T-helper 2 cell treated with Interferon-gamma antibody and Interleukin-4, amounts not matched to agents 5 μg/mL and 100 μg/mL, for 36 hours (primary cell): ENCODE results near the gene CCDC92B.
"Not testable (repeated sequence)": the region's sequence is repeated elsewhere in the genome, so short reads cannot be mapped to it uniquely, and the experiment has no call there.

ENCODE experiments used
- DNase-seq: peaks from one replicate; pipeline ENCODE4 v3.0.0; 2021; ENCODE audit warnings: low spot score
- H3K27ac Mint-ChIP-seq: one replicate; pipeline ENCODE4 v1.8.0; 2021; ENCODE audit warnings: mild to moderate bottlenecking, mixed read lengths
- H3K27me3 Mint-ChIP-seq: one replicate; pipeline ENCODE4 v1.8.0; 2021; ENCODE audit warnings: low read depth, mixed read lengths
- H3K36me3 Mint-ChIP-seq: one replicate; pipeline ENCODE4 v1.8.0; 2021; ENCODE audit warnings: low read depth, mixed read lengths
- H3K4me1 Mint-ChIP-seq: one replicate; pipeline ENCODE4 v1.8.0; 2021; ENCODE audit warnings: low read depth, mixed read lengths
- H3K4me3 Mint-ChIP-seq: one replicate; pipeline ENCODE4 v1.8.0; 2022; ENCODE audit warnings: mild to moderate bottlenecking, moderate library complexity, mixed read lengths
- H3K9me3 Mint-ChIP-seq: one replicate; pipeline ENCODE4 v1.8.0; 2021; ENCODE audit warnings: mixed read lengths

CCDC92B gene

DNA sequence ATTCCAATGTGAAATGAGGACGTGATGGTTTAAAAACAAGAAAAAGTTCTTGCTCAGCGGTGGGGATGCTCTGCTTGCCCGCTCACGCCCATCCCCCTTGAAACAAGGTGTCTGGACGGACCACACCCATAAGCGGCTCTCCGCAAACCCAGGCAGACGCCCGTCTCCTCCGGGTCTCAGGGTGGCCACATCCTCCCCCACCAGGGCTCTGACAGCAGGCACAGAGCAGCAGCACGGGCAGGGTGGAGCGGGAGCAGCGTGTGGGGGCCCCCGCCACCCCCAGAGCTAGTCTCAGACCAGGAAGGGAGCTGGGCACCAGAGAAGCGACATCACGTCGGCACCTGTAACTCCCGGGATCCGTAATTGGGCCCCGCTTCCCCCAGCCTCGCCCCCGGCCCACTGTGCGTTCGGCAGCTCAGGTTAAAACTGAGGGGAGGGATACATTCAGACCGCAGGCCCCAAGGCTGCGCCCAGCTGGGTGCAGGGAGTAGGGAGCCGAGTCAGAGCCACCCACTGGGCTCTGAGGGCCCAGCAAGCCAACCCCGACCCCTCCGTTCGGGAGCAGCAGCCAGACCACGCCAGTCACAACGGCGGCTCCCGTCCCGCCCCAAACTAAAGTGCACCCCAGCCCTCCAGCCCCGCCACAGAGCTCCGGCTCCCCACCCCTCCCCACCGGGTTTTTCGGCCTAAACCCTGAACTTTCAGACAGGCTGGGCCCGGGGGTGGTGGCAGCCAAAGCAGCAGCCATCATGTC lies 59.9 kb downstream of the CCDC92B start:
- no peaks in the 10 kb centered on the region for H3K27me3 Mint-ChIP-seq
- H3K4me3 Mint-ChIP-seq, result no peak overlapping the region

DNA sequence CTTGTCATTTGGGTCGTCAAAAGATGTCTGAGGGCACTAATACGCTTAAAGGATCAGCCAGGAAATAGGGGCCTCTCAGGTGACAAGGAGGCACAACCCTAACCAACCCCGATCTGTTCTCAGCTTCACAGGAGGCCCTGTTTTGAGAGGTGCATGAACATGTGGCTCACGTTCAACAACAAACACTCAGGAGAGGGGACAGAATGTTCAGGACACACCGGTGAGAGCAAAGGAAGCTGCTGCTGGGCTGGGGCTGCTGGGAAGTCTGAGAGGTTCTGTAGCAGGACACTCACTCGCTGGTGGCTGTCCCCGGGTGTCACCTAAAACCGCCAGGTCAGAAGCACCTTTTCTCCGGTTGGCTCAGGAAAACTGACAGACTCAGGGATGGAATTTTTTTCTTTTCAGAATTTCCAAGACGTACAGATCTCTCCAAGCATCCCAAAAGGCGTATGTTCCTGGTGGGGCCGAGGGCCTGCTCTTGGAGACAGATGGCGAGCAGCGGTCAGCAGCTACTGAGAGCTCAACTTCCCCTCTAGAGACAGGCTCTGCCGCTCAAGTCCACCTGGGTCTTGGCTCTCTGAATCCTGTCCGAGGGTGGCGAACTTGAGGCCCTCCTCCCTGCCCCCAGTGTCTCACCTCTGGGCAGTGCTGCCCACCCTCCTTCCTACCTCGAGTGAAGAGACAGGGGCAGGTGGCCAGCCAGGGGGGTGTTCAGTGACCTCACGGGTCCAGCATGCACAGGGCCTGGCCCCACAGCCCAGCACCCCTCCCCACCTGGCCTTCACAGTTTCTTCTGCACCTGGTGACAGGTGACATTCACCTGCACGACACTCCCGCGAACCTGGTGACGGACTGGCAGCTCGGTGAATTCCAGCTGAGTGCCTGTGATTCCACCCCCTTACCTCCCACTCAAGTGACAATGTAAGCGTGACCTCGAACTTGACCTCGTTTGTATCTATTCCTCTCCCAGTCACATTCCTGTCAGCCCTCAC lies 60.8 kb downstream of the CCDC92B start:
- H3K4me3 Mint-ChIP-seq, result no peak overlapping the region
- no peaks in the 10 kb centered on the region for H3K9me3 Mint-ChIP-seq
- no peak overlapping the region for H3K27ac Mint-ChIP-seq
- no peaks in the 10 kb centered on the region for H3K4me1 Mint-ChIP-seq
- peaks cover 13% of the 10 kb centered on the region for H3K36me3 Mint-ChIP-seq
- no peak for DNase-seq
- H3K27me3 Mint-ChIP-seq, result no peaks in the 10 kb centered on the region

More for the DNA sequence above, 59.9 kb downstream of the CCDC92B start:
- no peak for DNase-seq
- no peaks in the 10 kb centered on the region for H3K4me1 Mint-ChIP-seq
- H3K9me3 Mint-ChIP-seq, result no peaks in the 10 kb centered on the region
- peaks cover 5% of the 10 kb centered on the region for H3K36me3 Mint-ChIP-seq
- H3K27ac Mint-ChIP-seq, result no peak overlapping the region

DNA sequence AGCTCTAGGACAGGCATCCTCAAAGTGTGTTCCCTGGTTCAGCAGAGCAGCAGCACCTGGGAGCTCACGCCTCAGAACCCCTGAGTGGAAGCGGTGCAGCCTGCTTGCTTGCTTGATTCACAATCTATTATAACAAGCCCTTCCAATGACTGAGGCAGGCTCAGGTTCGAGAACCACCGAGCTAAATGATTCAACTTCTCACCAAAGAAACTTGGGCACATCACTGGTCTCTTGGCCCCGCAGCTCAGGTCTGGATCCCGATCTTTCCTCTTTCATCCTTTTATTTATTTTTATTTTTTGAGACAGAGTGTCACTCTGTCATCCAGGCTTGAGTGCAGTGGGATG lies 62.4 kb downstream of the CCDC92B start:
- H3K27me3 Mint-ChIP-seq, result no peaks in the 10 kb centered on the region
- no peak overlapping the region for H3K4me3 Mint-ChIP-seq
- H3K4me1 Mint-ChIP-seq, result no peaks in the 10 kb centered on the region
- H3K9me3 Mint-ChIP-seq, result no peaks in the 10 kb centered on the region
- no peak overlapping the region for H3K27ac Mint-ChIP-seq
- peaks cover 23% of the 10 kb centered on the region for H3K36me3 Mint-ChIP-seq
- no peak for DNase-seq

DNA sequence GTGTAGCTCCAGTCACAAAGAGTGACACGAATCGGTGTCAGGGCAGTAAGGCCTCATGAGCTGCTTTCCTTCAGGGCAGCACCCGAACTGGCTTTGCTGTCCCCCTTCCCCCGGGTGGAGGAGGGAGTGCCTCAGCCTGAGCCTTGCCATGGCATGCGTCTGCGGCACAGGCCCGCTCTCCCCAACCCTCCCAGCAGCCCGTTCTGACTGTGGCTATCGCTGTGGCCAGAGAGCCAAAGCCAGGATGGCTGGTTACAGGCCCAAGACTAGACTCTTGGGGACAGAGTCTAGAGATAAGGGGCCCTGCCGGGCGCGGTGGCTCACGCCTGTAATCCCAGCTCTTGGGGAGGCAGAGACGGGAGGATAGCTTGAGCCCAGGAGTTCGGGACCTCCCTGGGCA lies 63.8 kb downstream of the CCDC92B start:
- Mint-ChIP-seq H3K36me3 (peaks cover 34% of the 10 kb centered on the region), H3K27me3 (no peaks in the 10 kb centered on the region), H3K4me3 (no peak overlapping the region), H3K4me1 (no peaks in the 10 kb centered on the region), H3K27ac (no peak overlapping the region), H3K9me3 (no peaks in the 10 kb centered on the region)
- no peak for DNase-seq

DNA sequence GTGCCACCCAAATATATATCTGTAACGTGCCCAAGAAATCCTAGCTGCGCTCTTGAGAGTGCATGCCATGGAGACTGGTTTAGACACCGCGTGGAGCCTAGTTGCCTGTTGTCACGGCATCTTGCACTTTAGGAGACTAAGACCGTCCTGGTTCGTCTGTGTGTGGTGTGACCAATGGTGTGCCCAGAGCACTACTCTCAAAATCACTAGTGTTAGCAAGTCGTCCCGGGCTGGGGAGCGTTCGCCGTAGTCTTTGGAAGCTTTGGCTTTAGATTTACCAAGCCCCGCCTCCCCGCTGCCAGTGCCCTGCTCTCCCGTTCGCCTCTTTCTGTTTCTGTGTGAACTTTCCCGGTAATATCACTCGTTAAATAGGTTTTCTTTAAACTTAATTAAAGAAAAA lies 64.9 kb downstream of the CCDC92B start:
- H3K4me3 Mint-ChIP-seq, result no peak overlapping the region
- H3K4me1 Mint-ChIP-seq, result no peaks in the 10 kb centered on the region
- DNase-seq, result no peak
- H3K27me3 Mint-ChIP-seq, result no peaks in the 10 kb centered on the region
- peaks cover 43% of the 10 kb centered on the region for H3K36me3 Mint-ChIP-seq
- no peak overlapping the region for H3K27ac Mint-ChIP-seq
- no peaks in the 10 kb centered on the region for H3K9me3 Mint-ChIP-seq

DNA sequence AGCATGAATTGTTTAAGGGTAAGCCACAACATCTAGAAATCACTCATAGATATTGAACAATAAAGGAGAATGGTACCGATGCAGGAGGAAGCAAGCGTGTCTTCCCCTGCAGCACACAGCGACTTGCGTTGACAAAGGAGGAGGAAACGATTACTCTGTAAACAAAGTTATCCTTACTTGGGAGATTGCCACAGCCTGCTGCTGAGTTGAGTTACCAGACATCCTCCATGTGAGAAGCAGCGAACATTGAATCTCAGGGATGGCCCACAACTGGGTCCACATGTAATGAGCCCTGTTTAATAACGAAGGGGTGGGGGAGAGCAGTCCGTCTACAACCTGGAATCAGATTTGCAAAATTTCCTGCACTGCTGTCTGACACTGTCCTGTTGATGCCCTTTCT lies 65.5 kb downstream of the CCDC92B start:
- Mint-ChIP-seq H3K27me3 (no peaks in the 10 kb centered on the region), H3K4me3 (no peak overlapping the region), H3K27ac (no peak overlapping the region), H3K9me3 (no peaks in the 10 kb centered on the region), H3K36me3 (peaks cover 43% of the 10 kb centered on the region), H3K4me1 (no peaks in the 10 kb centered on the region)
- DNase-seq, result no peak

DNA sequence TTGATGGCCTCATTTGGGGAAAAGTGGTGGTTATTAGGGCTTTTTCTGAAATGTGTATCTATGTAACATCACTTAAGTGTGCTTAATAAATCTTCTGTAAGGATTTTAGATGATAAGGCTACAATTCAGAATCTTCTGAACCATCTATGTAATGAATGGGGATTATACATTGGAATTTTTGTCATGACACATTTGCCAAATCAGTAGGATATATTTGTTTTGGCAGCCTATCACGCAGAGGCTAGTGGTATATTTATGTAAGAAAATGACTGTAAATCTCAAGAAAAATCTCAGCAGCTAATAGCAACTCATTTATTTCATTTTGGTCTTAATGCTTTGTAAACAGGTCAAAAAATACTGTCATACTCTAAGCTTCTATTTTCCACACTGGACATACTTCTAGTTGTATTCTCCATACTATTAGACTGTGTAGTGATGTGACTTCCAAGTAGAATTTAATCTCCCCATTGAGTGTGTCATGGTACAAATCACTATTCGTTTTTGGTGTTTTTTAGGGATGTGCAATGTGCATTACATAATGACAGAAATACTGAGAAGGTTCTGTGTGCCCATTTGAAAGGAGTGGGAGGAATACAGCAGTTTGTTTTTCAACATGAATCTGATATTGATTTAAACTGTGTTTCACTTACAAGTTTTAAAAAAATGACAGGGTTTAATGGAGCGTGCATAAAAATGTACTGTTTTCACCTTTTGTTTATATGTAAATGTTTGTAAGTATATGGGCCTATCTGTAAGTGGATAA lies 67.1 kb downstream of the CCDC92B start:
- H3K4me3 Mint-ChIP-seq, result no peak overlapping the region
- H3K27ac Mint-ChIP-seq, result no peak overlapping the region

DNA sequence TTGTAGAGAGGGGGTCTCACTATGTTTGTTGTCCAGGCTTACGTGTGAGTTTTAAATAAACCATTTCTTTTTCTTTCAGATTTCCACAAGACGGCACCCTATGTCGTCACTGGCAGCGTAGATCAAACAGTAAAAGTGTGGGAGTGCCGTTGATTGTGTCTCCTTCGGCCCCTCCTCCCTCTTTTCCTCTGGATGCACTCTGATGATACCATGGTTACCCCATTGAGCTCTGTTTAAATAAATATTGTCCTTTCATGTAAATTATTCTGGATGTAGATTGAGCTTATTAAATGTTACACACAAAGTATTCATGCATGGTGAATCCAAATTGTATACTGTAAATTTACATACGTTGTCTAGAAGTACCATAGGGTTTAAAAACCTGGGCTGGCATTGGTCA lies 67.8 kb downstream of the CCDC92B start:
- H3K36me3 Mint-ChIP-seq, result peaks cover 46% of the 10 kb centered on the region
- no peak overlapping the region for H3K27ac Mint-ChIP-seq

More for the DNA sequence above, 67.1 kb downstream of the CCDC92B start:
- H3K9me3 Mint-ChIP-seq, result no peaks in the 10 kb centered on the region
- DNase-seq, result no peak
- no peaks in the 10 kb centered on the region for H3K4me1 Mint-ChIP-seq
- H3K27me3 Mint-ChIP-seq, result no peaks in the 10 kb centered on the region
- H3K36me3 Mint-ChIP-seq, result peaks cover 43% of the 10 kb centered on the region

DNA sequence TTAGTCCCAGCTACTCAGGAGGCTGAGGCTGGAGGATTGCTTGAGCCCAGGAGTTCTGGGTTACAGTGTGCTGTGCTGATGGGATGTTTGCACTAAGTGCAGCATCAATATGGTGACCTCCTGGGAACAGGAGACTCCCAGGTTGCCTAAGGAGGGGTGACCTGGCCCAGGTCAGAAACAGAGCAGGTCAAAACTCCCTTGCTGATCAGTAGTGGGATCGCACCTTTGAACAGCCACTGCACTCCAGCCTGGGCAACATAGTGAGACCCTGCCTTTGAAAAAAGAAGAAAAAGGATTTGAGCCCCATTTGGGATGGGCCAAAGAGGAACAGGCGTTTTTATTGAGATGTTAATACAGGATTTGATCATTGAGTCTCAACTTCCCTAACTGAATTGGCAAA lies 68.5 kb downstream of the CCDC92B start:
- H3K9me3 Mint-ChIP-seq, result no peaks in the 10 kb centered on the region
- H3K27me3 Mint-ChIP-seq, result no peaks in the 10 kb centered on the region
- no peak overlapping the region for H3K4me3 Mint-ChIP-seq
- no peak overlapping the region for H3K27ac Mint-ChIP-seq
- no peaks in the 10 kb centered on the region for H3K4me1 Mint-ChIP-seq
- H3K36me3 Mint-ChIP-seq, result peaks cover 48% of the 10 kb centered on the region
- no peak for DNase-seq

More for the DNA sequence above, 67.8 kb downstream of the CCDC92B start:
- no peak for DNase-seq
- Mint-ChIP-seq H3K4me1 (no peaks in the 10 kb centered on the region), H3K27me3 (no peaks in the 10 kb centered on the region), H3K4me3 (no peak overlapping the region), H3K9me3 (no peaks in the 10 kb centered on the region)

DNA sequence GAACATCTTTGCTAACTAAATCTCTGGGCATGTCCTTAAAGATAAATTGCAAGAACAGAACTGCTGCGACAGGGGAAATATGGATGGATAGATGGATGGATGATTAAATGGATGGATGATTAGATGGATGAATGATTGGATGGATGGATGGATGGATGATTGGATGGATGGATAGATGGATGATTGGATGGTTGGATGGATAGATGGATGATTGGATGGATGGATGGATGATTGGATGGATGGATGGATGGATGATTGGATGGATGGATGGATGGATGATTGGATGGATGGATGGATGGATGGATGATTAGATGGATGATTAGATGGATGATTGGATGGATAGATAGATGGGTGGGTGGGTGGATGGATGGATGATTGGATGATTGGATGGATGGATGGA lies 70.2 kb downstream of the CCDC92B start:
- not testable (repeated sequence) for H3K4me3 Mint-ChIP-seq, H3K27me3 Mint-ChIP-seq, DNase-seq, H3K4me1 Mint-ChIP-seq, H3K9me3 Mint-ChIP-seq
- Mint-ChIP-seq H3K36me3 (peaks cover 52% of the 10 kb centered on the region), H3K27ac (peak overlapping the region; percentile 29)
